ENCODE results near the gene GABRR1. TPM values are rescaled to one million over a fixed set of nuclear protein-coding genes. Genes with fewer than 3 reads are reported as not detected.

The GABRR1 gene
- total RNA-seq, 4 donors from 2014 or later, result 0.20 to 0.25 TPM; not detected in 2

DNA sequence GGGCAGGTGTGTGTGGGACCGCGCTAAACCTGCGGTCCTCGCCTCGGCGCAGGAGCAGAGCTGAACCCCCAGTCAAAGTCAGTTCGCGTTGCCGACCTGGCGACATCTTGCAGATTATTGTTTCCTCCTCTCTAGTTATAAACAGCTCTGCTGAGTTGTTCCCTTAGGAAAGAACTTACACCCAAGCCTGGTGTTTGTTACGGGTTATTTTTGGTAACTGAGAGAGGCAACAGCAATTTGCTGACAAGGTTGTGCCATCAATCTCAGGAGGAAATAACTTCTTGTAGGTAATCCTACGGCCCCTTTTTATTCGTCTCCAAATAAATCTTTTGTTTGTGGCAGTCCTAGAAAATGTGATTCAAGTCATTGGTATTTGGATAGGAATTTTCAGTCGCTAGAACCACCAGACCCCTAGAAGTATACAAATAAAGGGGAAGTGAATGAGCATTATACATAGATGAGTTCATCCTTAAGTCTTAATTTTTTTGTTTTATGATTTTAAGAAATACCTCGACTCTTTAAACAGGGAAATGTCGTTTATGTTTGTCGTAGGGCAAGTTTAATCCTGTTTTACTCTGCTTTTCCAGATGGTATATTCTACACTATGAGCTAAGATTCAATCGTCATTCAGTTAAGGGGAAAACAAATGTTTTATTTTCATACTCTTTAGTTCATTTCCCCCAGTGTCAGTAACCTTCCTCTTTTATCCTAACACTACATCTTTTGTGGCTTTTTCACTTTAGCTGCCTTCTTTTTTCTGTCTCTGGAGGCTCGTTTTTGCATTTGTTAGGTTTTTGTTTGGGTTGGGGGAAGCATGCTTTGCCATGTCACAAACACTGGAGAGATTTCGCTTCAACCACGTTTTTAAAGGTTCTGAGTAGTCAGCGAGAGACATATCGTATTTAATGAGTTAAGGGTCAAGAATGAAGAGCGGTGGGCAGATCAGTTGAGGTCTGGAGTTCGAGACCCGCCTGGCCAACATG, 70.1 kb downstream of the GABRR1 start:
- Histone ChIP-seq H3K4me3 (peak overlapping the region; percentile 74 to 90 (median 82)), H3K4me1 (peaks cover 21 to 23% of the 10 kb centered on the region in 2 donors), H3K27ac (peak overlapping the region; percentile 94 to 99 (median 98)), H3K27me3 (no peaks in the 10 kb centered on the region), H3K9me3 (no peaks in the 10 kb centered on the region), H3K36me3 (peaks cover 0 to 7% of the 10 kb centered on the region in 2 donors)
- TF ChIP-seq, protein P1, sequence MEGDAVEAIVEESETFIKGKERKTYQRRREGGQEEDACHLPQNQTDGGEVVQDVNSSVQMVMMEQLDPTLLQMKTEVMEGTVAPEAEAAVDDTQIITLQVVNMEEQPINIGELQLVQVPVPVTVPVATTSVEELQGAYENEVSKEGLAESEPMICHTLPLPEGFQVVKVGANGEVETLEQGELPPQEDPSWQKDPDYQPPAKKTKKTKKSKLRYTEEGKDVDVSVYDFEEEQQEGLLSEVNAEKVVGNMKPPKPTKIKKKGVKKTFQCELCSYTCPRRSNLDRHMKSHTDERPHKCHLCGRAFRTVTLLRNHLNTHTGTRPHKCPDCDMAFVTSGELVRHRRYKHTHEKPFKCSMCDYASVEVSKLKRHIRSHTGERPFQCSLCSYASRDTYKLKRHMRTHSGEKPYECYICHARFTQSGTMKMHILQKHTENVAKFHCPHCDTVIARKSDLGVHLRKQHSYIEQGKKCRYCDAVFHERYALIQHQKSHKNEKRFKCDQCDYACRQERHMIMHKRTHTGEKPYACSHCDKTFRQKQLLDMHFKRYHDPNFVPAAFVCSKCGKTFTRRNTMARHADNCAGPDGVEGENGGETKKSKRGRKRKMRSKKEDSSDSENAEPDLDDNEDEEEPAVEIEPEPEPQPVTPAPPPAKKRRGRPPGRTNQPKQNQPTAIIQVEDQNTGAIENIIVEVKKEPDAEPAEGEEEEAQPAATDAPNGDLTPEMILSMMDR (IDR thresholded peaks at IDR 0.05 in 4 of 5, conservative IDR thresholded peaks at IDR 0.05 in 1 of 5), result no peak
- TF ChIP-seq POLR2A (IDR thresholded peaks at IDR 0.05), result peak; percentile 83 to 87
- DNase-seq, result peak; percentile 47 to 50
- in situ Hi-C loops (cut with MboI; ENCODE audit: low sequenced_read_pairs in 4 of 4), result no loop called here
- intact Hi-C loops (cut with DNase I; ENCODE audit: low total_unique reads), result loop anchor here (1.0 to 10.0 kb wide), 3 partner anchors 66 to 208 kb away; partner anchors contain the start of gene UBE2J1
- peak; percentile 91 for ATAC-seq

DNA sequence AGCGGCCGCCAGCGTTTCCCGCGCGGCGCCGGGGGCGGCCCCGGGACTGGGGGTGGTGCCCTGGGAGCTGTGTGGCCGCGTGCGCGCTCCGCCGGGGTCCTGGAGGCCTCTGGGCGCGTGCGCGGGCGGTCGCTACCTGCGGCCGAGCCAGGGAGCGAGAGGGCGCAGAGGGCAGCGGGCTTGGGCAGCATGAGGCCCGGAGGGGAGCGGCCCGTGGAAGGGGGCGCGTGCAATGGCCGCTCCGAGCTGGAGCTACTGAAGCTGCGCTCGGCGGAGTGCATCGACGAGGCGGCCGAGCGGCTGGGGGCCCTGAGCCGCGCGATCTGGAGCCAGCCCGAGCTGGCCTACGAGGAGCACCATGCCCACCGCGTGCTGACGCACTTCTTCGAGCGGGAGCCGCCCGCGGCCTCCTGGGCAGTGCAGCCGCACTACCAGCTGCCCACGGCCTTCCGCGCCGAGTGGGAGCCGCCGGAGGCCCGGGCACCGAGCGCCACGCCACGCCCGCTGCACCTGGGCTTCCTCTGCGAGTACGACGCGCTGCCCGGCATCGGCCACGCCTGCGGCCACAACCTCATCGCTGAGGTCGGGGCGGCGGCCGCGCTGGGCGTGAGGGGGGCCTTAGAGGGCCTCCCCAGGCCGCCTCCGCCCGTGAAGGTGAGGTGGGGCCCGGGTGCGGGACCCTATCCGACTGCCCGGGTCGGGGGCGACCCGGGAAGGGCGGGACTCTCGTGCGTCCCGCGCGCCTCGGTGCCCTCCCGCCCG, 71.0 kb downstream of the GABRR1 start, which contains the start of gene PM20D2:
Gene PM20D2, plus strand, starts transcription at position 100 of the 762 bp plus-strand sequence. Its CDS starts 90 bp downstream, at position 190.
- Histone ChIP-seq H3K4me3 (peak within 1 kb of the TSS; percentile 74 to 90 (median 82)), H3K27me3 (no peaks in the 10 kb centered on the region), H3K9me3 (no peaks in the 10 kb centered on the region), H3K27ac (peak within 1 kb of the TSS; percentile 94 to 99 (median 98)), H3K36me3 (peaks cover 0 to under 1% of the 10 kb centered on the region in 2 donors), H3K4me1 (peaks cover 23 to 24% of the 10 kb centered on the region in 2 donors)
- TF ChIP-seq POLR2A (IDR thresholded peaks at IDR 0.05), result peak; percentile 85 to 88
- TF ChIP-seq, protein P1 (IDR thresholded peaks at IDR 0.05 in 4 of 5, conservative IDR thresholded peaks at IDR 0.05 in 1 of 5), result no peak
- intact Hi-C loops (cut with DNase I; ENCODE audit: low total_unique reads), result loop anchor here (1.0 to 10.0 kb wide), 4 partner anchors 19 to 209 kb away; partner anchors contain the start of gene UBE2J1
- DNase-seq (peak; percentile 54 to 75), ATAC-seq (peak; percentile 67 to 71)
- in situ Hi-C loops (cut with MboI; ENCODE audit: low sequenced_read_pairs in 4 of 4), result no loop called here

DNA sequence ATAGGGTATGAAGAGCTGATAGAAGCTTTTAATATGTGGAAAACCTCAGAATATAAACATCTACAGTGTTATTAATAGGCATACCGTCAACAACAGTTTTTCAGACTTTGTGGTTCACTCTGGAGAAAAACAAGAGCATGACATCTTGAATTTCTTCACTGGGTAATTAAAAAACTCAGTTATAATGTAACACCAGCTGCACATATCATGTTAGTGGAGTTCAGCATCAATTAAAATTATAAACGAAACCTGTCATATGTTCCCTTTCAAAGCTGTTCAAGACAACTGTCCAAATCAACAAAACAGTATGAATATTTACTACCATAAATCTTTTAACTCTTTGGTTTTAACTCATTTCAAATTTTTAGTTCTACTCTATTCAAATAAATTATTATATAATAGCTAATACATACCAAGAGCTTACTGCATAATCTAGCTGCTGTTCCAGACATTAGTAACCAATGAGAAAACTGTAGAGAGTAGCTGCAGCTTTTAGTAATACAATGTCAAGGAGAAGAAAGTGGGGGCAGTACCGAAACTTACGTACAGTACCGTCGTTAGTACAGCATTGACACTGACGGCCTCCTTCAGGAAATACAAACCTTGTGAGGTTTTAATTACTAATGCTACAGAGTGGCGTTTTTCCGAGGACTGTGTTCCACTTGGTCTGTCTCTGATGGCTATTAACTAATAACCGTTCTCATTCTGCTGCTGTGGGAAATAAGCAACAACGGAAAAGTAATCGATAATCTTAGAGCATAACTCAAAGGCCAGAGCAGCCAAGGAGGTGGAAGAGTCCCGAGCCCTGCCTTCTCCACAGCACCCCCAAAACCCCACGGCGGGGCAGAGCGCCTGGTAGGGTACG, 71.8 kb downstream of the GABRR1 start:
- Histone ChIP-seq H3K27ac (peak overlapping the region; percentile 94 to 99 (median 98)), H3K27me3 (no peaks in the 10 kb centered on the region), H3K4me1 (peaks cover 26 to 32% of the 10 kb centered on the region in 2 donors), H3K36me3 (no peaks in the 10 kb centered on the region), H3K4me3 (peak overlapping the region; percentile 74 to 90 (median 82)), H3K9me3 (no peaks in the 10 kb centered on the region)
- in situ Hi-C loops (cut with MboI; ENCODE audit: low sequenced_read_pairs in 4 of 4) (no loop called here), intact Hi-C loops (cut with DNase I; ENCODE audit: low total_unique reads) (loop anchor here (2.0 to 10.0 kb wide), 2 partner anchors 19 to 209 kb away; partner anchors contain the start of gene UBE2J1)
- ATAC-seq (peak; percentile 15 to 31), DNase-seq (no peak)
- TF ChIP-seq, protein P1 (IDR thresholded peaks at IDR 0.05 in 4 of 5, conservative IDR thresholded peaks at IDR 0.05 in 1 of 5), result no peak
- TF ChIP-seq POLR2A (IDR thresholded peaks at IDR 0.05), result no peak

Measured in gastrocnemius medialis (tissue), 4 donors.